Superior temporal gyrus (tissue), 1 donor: ENCODE data around the gene NMNAT2.
"Not testable (repeated sequence)": the region's sequence is repeated elsewhere in the genome, so short reads cannot be mapped to it uniquely, and the experiment has no call there.

ENCODE experiments used
- DNase-seq: peaks from one replicate; pipeline ENCODE4 v3.0.0-alpha.2; 2016; ENCODE audit errors: extremely low spot score

Gene NMNAT2

DNA sequence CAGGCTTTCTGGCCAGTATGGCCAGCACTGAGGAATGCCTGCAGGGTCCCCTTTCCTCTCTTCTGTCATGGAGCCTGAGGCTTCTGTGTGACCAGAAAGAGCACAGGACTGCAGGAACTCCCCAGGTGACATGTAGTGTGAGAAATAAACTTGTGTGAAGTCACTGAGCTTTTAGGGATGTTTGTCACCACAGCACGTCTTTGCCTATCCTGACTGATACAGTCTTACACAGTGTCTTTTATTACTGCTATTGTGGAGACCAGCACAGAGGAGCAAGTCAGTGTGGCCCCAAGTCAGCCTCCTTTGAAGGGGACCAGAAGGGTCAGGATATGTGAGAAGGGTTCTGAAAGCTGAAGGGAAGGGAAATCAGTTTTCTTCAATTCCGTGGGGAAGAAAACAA lies 129.6 kb downstream of the NMNAT2 start:
- DNase-seq: no peak

- peak; percentile 63 for DNase-seq
Measured at GRCh38 chr1:183287191-183287675, 130.9 kb downstream of the NMNAT2 start.

DNA sequence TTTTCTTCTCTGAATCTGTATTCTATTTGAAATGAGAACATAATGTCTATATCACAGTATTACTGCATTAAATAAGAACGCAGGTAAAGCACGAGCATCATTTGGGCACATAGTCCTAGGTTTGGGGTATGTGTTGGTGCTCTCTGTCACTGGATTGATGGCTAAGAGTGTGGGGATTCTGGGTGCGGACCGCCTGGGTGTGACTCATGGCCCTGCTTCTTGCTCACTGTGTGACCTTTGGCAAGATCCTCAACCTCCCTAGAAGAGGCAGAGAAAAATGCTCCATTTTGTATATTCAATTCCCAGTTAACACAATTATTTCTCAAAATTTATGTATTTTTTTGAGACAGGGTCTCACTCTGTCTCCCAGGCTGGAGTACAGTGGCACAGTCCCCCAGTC lies 132.4 kb downstream of the NMNAT2 start:
- DNase-seq: no peak

DNA sequence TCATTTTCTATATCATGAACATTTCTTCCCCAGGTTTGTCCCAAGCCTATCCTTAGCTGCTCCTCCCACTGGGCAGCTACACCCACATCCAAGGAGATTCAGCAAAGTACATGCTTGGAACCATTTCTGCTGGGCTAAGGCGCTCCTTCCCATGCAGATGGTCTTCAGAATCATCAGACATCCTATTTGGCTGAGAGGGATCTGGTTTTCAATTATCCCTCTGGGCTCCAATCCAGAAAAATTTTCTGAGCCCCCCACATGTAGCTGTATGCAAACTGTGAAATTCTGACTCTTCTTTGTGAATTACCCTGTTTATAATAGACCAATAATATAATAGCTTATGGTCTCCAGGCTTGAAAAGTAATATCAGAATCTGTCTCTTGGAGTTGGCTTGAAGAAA lies 132.9 kb downstream of the NMNAT2 start:
- no peak for DNase-seq

- DNase-seq: no peak
Measured at GRCh38 chr1:183284086-183284485, 134.1 kb downstream of the NMNAT2 start.

DNA sequence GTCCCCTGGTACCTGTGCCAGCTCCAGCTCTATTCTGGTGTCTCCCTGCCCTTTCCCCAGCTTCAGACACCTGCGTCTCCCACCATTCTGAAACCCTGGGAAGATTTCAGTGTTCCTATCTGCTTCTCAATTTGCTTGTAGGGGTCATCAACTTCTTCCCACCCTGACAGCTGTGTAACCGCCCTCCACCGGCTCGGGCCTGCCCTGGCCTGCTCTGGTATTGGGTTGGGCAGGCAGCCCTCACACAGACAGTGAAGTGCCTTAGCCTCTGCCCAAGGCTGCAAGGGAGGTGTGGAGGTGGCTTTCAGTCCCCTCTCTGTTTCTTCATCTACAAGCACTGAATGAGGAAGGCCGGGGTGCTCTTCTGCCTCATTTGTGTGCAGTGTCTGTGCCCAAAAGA lies 134.9 kb downstream of the NMNAT2 start:
- DNase-seq: no peak

DNA sequence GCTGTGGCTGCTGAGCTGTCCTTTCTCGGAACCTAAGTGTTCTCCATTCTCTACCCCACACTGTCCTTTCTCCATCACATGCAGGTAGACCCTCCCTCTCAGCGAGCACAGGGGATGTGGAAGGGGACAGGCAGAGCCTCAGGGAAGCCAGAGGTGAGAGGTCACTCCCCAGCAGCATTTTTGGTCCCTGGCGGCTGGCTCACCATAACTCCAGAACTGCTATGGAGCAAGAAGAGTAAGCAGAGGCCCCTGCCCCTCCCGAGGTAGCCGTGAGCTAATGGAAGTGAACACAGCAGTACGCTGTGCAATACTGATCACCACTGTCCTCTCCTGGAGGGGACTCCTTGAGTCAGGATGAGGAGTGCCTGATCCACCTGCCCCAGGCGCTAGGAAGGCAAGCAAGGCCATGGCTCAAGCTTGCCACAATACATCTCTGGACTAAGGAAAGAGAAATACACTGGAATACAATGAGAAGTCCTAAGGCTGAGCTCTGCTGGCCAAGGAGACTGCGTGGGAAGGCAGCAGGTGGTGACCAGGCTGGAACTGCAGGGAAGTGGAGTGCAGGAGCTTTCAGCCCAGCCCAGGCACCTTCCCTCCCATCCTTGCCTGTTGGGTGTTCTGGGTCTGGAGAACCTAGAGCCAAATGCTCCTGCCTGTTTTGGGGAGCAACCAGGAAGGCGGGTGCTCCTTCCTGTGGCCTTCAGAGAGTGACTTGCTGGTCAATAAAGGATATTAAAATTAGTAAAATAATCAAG lies 135.9 kb downstream of the NMNAT2 start:
- no peak for DNase-seq

DNA sequence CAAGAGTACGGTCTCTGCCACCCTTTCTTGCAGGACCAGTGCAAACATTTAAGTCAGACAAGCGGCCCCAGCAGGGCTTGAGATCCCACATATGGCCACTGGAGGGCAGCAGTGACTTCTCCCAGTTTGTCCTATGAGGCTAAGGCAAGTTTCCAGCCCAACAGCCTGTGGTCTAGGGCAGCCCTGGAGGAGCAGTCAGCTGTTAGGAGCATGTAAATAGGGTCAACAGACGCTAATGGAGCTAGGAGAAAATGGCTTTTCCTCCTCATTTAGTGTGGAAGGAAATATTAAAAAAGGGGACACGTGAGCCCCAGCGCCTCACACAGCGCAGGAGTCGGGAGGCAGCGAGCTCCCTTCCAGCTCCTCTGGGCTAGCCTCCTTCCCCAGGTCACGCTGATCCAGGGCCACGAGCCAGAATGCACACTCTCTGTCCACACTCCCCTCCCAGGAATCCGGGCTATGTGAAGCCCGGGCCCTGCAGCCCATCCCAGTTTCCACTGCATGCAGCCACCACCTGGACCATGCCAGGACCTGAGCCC lies 136.6 kb downstream of the NMNAT2 start:
- peak; percentile 97 for DNase-seq

- no peak for DNase-seq
Measured at GRCh38 chr1:183281039-183281438, 137.1 kb downstream of the NMNAT2 start.

DNA sequence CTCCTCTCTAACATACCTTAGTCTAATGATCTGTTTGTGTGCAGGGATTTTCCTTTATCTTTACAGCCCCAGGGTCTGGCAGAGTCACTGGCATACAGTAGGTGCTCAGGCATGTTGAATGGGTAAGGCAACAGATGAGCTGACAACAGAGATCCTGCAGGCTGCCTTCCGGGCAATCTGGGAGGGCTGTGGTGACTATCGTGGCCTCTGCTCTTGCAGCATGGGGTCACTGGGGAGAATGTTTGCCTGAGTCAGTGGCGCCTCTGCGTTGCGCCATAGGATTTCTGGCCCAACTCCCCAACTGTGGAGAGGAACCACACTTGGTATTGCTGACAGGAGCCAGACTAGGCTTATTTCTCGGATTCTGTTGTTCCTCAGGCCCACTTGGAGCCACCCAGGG lies 138.3 kb downstream of the NMNAT2 start:
- no peak for DNase-seq

DNA sequence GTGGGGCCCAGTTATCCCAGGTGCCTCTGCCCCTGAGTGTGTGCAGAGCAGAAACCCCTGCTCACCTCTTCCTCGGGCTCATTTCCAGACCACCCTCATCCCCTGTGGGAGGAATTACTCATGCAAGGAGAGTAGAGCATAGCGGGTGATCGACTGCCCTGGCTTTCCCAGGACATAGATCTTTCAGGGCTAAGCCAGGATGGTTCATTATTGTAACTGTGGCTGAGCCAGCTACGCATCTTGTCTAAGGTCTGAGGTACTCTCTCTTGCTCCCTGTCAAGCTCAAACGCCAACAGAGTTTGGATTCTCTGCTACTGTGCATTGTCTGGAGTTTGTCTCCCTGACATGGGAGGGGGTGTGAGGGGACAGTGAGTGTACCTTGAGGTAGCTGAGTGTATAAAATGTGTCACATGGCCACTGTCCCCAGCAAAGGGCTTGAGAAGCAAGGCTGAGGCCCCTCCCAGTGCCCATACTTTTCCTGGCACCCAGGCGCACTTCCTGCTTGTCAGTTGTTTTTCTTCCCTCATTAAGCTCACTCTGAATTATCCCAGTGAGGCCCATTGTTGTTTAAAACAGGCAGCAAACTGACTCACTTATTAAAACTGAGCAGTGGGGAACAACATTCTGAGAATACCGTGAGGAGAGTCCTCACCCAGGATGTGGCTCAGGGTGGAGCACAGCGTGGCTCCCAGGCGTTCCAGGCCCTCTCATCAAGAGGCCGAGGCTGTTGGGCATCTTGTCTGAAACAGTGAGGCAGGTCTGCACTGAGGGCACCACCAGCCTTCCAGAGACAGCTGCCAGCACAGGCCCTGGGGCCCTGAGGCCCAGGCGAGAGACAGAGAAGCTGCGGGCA lies 139.2 kb downstream of the NMNAT2 start:
- no peak for DNase-seq

- DNase-seq: no peak
Measured at GRCh38 chr1:183277821-183278738, 140.1 kb downstream of the NMNAT2 start.

DNA sequence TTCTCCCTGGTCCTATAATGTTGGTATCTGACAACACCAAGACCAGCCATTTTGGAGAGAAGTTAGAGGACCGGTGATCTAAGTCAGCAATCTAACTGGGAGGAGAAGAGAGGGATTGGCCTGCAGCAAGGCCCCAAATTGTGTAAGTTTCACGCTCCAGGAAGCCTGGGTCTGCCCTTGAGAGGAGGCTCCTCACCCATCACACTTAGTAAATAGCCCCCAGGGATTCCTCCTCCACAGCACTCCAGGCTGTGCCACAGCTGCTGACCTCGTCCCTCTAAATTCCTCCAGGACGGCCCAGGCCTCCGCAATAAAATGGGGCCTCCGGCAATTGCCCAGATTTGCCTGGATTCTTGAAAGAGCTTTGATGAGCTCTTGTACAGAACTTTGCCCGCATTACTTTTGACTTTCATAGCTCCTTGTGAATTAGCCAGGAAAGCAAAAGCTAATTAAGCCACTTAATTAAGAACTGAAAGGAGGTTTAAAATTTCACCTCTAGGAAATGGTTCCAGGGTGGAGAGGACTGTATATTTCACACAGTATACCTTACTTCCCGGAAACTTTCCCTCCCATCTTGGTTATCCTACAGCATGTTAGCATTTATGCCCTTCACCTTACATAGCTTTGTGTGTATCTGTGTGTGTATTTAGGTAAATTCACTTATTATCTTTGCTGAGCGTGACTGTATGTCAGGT lies 141.6 kb downstream of the NMNAT2 start:
- DNase-seq: no peak

GRCh38 chr1:183275322-183275721 lies 142.9 kb downstream of the NMNAT2 start:
- DNase-seq: no peak

DNA sequence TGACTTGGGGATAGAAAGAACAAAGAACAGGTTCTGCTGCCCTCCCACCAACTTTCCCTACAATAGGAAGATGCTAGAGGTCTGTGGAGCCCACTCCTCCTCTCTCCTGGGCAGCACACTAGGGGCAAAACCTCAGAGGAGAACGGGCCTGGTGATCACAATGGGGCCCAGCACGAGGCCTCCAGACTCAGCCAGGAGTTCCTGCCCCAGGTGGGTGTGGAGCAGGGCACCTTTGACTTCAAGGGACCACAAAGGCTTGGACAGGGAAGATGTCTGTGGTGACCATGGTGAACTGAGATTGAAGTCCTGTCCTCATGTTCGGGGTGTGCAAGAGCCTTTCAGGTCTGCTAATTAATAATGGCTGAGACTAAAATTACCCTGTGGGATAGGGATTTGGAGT lies 143.3 kb downstream of the NMNAT2 start:
- DNase-seq: no peak

GRCh38 chr1:183273984-183274383 lies 144.2 kb downstream of the NMNAT2 start:
- not testable (repeated sequence) for DNase-seq

DNA sequence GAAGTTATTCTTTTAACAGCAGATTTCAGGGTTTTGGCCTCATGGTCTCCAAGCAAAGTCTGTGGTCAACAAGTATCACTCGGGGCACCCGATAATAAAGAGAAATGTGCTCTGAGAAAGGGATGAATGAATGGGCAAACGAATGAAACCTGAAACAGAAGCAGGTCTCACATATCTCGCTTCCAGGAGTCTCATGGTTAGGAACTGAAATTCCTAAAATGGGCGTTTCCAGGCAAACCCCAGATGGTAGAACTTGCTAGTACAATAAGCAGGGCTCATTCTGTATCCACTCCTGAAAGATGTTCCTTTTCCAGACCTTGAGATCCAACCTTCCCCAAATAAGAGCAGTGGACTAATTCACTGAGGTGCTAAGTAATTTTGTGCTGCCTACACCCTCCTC lies 144.9 kb downstream of the NMNAT2 start:
- DNase-seq: no peak

DNA sequence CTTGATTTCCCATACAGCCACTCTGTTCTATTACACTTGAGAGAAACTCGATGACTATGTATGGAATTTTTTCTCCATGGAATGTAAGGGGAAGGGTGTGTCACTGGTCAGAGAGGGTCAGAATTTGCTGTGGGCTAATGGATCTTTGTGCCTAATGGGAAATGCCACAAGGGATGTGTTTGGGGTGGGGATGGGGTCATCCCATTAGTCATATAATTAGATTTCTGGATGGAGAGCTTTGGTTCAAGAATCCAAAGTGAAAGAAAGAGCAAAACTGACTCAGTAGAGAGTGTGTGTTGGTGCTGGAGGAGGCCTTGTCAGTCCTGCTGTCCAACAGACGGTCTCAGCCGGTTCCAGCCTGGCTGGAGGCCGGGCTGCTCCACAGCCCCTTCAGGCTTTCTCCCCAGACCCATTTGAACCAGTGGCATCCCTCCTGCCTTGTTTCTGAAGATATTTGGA lies 145.8 kb downstream of the NMNAT2 start:
- DNase-seq: no peak

DNA sequence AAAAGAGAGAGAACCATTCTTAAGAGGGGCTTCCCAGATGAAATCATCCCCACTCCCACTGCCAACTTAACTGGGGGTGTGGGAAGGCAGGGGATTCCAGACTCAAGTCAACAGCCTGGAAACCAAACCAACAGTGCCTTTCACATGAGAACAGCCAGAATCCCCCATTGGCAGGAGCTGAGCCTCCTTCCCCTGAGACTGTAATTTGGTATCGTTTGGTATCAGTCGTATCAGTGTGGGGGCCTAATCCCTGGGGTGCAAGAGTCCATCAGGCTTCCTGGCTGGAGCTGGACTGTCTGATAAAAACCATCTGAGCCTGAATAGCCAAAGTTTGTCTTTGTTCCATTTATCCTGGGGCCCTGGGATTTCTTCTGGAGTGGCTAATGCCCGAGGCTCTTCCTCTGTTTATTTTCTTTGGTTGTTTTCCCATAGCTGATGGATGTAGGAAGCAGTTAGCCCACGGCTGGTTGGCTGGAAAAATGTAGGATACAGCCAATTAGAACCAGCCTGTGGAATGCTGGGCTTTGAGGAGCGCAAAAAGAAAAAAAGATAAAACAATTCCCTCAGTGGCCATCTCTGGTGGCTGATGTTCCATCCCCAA lies 147.5 kb downstream of the NMNAT2 start:
- no peak for DNase-seq

DNA sequence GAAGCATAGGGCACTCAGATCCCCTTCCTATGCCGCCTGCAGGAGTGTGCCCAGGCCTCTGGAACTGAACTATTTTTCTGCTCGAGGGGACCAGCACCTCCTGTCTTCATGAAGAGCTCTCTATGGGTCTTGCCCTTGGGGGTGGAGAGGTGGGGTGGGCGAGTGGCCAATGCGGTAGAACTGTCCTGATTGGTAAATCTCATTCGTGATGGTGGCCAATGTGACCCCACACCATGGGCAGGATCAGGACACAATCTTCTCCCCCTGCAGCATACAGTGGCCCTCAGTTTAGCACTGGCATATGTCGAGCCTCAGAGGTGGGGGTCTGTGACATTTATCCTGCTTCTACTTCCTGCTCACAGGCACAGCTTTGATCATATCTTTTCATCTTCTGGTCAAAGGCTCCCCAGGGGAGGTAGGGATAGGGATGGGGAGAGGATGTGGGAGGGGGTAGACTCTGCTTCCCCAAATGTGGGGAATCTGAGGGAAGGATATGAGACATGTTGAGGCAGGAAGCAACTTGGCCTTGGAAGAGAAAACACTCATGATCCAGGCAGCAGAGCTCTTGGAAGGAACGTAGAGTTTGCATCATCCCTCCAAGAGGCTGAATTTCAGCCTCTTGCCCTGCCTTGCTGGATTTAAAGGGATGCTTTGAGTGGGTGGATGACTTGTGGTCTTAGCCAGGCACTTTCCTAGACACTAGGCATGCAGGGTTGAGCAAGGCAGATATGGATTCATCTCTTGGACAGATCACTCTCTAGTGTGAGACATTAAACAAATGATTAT lies 150.3 kb downstream of the NMNAT2 start:
- no peak for DNase-seq
